ENCODE measurements around the gene CAPN10. TPM values are rescaled to one million over a fixed set of nuclear protein-coding genes. Genes with fewer than 3 reads are reported as not detected.

The CAPN10 gene
- total RNA-seq, 1 experiment from 2014 or later = 15.4 TPM

DNA sequence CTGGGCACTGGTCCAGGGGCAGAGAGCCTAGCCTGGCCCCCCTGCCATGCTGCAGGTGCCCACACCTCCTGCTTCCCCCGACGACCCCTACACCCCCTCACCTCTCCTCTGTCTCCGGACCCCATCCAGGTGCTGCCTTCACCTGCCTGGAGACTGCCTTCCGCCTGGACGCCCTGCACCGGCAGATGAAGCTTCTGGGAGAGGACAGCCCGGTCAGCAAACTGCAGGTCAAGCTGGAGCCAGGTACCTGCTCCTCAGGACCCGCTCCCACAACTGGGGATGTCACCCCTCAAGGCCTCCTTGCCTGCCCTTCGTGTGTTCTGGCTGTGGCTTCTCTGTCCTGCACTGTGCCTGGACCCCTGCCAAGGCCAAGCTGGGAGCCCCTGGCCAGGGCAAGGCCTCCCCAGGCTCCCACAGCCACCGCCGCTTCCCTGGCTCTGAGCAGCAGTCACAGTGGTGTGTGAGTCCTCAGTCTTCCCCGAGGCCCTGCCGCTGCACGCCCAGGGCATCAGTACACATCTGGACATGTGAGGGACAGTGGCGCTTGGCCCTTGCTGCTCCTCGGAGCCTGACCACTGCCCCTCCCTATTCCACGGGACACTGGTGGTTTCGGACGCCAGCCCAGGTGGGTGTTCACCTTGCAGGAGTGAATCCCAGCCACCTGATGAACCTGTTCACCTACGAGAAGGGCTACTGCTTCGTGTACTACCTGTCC is 12.0 kb upstream of the CAPN10 start:
- no peak for DNase-seq (ENCODE audit: low spot score)

DNA sequence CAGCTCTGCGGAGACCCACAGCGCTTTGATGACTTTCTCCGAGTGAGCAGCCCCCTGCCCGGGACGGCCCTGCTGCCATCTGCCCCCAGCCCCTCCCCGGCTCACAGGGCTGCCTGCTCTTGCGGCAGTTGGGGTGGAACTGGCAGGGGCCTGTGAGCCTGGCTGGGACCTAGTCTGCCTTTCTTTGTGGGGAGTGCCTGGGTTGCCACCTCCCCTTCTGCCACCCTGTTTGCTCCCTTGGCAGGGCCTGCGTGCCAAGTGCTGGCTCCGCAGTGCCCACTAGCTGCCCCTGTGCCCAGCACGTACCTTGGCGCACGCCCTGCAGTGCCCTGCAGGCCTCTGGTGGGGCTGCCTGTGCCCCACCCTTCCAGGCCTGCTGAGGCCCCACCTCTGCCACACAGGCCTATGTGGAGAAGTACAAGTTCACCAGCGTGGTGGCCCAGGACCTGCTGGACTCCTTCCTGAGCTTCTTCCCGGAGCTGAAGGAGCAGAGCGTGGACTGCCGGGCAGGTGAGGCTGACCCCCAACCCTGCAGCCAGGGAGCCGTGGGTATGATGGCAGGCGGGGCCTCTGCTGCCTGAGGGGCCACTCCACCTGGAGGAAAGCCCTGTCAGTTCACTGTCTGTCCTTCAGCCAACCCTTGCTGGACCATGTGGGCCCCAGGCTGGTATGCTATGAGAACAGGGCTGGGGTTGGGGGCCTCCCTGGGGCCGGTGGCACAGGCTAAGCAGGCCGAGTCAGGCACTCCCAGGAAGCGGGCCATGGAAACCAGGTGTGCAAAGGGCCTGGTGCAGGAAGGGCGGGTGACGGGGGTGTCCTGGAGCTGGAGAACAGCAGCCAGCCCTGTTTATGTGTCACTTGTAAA is 11.2 kb upstream of the CAPN10 start:
- no peak for DNase-seq (ENCODE audit: low spot score)

DNA sequence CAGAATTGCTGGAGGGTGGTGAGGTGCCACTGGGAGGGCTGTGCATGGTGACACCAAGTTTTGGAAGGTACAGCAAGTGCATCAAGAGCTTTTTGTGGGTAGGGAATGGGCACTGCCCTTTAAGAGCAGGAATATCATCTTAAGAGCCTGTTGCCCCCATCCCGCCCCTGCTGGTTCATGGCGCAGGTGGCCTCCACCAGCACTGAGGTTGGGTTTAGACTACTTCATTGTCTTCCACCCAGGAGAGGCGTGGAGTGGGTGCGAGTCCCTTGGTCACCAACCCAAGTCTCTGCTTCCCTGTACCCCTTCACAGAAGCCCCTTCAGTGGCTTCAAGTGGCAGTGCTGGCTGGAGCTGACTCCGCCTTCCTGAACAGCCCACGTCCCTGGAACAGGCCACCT is 10.5 kb upstream of the CAPN10 start:
- no peak for DNase-seq (ENCODE audit: low spot score)

DNA sequence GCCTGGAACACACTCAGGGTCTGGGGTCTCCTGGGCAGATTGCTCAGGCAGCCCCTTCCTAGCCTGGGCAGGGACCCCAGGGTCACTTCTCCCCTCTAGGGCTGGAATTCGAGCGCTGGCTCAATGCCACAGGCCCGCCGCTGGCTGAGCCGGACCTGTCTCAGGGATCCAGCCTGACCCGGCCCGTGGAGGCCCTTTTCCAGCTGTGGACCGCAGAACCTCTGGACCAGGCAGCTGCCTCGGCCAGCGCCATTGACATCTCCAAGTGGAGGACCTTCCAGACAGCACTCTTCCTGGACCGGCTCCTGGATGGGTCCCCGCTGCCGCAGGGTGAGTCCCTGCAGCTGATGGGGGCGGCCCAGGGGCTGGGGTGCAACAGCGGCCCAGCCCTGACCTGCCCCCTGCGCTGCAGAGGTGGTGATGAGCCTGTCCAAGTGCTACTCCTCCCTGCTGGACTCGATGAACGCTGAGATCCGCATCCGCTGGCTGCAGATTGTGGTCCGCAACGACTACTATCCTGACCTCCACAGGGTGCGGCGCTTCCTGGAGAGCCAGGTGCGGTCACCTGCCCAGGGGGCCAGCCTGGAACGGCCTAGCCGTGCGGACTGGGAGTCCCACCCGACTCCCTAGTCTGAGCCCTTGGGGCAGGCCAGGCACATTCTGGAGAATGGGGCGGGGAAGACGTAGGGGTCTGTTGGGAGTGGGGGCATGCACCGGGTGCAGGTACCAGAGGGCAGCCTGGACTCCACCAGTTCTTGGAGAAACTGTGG is 9.9 kb upstream of the CAPN10 start:
- DNase-seq (ENCODE audit: low spot score) = no peak

DNA sequence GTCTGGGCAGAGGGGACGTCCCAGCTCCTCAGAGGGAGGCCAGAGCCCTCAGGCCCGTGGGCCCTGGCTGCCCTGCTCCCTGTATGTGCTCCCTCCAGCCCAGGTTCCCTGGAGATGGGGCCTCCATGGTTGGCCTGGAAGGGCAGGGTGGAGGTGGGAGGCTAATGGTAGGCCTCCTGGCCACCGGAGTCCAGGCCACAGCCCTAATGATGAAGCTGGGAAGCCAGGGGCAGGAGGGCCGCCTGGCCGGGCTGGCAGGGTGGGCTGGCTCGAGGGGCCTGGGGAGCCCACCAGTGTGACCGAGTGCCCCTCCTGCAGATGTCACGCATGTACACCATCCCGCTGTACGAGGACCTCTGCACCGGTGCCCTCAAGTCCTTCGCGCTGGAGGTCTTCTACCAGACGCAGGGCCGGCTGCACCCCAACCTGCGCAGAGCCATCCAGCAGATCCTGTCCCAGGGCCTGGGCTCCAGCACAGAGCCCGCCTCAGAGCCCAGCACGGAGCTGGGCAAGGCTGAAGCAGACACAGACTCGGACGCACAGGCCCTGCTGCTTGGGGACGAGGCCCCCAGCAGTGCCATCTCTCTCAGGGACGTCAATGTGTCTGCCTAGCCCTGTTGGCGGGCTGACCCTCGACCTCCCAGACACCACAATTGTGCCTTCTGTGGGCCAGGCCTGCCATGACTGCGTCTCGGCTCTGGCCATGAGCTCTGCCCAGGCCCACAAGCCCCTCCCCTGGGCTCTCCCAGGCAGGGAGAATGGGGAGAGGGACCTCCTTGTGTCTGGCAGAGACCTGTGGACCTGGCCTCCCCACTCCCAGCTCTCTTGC is 9.0 kb upstream of the CAPN10 start:
- no peak for DNase-seq (ENCODE audit: low spot score)

DNA sequence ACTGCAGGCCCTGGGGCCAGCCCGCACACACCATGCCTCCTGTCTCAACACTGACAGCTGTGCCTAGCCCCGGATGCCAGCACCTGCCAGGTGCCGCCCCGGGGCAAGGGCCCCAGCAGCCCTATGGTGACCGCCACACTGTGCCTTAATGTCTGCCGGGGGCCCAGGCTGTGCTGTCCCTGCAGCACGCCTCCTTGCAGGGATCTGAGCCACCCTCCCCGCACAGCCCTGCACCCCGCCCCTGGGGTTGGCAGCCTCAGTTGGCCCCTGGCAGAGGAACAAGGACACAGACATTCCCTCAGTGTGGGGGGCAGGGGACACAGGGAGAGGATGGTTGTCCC is 8.5 kb upstream of the CAPN10 start:
- no peak for DNase-seq (ENCODE audit: low spot score)

DNA sequence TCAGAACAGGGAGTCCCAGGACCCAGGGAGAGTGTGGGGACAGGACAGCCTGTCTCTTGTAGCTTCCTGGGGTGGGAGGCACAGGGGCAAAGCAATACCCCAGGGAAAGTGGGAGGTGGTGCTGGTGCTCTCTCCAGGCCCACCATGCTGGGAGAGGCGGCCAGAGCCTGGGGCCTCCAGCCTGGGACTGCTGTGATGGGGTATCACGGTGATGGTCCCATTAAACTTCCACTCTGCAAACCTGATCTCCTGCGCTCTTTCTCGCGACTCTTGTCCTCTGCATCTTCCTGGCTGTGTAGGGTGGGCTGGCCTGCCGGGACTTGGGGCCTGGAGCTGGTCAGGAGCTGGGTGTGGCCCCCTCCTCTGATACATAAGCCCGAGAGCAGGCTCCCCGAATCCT is 8.0 kb upstream of the CAPN10 start:
- DNase-seq (ENCODE audit: low spot score) = no peak

DNA sequence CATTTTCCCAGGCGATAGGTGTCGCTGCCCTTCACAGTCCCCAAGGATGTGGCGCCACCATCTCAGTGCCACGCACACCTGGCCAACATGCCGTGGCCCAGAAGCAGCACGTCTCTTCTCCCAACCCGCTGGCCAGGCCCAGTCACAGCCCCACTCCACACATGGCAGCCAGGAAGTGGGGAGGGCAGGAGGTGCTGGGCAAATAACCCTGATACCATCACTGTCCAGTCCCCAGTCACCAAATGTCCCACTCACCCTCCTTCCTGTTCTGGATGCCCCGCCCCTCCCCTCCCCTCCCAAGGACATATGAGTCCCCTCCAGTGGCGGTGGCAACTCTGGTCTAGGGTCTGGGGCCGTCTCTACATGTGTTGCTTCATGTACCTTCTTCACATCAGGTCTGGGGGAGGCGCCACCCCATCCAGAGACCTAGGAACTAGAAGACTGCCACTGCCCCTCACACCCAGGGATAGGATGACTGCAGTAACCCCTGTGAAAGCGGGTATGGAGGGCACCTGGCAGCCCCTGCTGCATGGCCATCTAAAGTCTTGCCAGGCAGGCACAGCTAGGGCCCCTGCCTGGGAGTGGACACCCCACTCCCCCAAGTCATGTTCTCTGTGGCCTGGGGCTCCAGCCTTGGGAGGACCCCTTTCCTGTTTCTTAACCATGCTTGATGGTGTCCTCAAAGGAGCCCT is 7.3 kb upstream of the CAPN10 start:
- no peak for DNase-seq (ENCODE audit: low spot score)

DNA sequence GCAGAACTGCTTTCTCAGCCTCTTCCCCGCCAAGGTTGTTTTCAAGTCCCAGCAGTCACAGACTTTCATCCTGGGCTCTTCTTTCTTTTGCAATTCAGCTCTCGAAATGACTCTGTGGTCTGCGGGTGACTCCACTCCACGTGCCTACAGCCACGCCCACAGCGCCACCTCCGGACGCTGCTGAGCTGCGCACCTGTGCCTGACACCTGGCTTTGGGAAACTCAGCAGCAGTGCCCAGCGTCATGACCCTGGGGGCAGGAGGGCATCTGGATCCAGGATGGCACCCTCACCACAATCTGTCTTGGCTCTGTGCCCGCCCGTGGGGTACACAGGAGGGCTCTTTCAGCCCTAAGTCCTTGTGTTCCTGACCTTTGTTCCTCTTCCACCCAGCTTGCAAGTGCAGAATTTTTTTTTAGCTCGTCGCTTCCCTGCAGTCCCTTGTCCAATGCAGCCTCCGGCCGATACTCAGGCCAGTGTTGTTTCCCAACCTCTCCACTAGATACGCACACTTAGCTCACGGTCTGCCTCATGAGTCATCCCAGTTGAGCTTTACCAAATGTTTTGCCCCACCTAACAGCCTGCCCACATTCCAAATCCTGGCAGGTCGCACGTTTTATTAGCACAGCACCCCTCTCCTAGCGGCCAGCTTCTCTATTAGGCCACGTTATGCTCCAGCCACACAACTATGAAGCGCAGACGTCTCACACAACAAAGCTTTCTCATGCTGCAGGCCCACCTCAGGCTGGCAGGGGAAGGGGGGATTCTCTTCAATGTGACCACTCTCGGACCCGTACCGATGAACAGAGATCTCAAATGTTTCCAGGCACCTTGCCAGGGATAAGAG is 6.5 kb upstream of the CAPN10 start:
- DNase-seq (ENCODE audit: low spot score) = peak; percentile 95

DNA sequence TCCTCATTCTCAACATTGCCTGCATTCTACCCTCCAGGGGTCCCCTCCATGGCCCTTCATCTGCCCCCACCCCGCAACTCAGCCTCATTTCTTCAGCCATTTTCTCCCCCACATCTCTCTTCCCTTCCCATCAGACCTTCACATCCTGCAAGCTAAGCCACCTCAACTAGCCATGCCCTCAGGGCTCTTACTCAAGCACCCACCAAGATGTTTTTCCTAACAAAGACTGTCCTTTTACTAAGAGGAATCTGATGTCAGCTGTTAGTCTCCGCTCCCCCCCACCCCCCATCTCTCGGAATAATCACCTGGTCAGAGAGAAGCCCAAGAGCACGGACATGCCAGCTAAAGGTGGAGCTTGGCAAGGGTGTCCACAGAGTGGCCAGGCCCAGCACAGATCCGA is 4.7 kb upstream of the CAPN10 start:
- DNase-seq (ENCODE audit: low spot score) = no peak

DNA sequence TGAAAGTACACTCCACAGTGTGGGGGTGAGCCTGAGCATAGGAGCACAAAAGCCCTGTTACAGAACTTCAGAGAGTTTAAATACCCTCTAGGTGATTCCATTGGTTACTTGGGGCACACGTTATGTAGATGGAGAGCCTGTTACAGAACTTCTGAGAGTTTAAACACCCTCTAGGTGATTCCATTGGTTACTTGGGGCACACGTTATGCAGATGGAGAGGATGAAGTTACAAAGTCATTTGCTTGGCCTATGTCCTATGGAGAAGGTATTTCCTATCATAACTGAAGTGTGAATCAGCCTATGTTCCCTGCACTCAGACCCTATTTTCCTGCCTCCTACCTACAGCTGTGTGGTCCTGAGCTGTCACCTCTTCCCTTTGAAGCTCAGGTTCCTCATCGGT is 3.8 kb upstream of the CAPN10 start:
- no peak for DNase-seq (ENCODE audit: low spot score)

DNA sequence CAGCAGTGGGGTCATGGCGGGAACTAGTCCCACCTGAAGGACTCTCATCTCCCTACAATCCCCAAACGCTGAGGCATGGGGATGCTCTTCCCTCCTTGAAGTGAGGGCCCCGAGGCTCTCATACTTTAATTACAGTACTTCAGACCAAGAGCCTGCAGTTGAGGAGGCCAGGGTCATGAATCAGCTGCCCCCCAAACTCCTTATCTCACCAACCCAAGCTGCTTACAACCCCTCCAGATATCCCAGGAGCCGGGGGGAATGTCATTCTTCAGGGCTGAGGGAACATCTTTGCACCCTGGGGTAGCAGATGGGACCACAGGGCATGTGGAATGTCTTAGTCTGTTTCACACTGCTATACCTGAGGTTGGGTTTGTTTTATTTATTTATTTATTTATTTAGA is 2.8 kb upstream of the CAPN10 start:
- no peak for DNase-seq (ENCODE audit: low spot score)

DNA sequence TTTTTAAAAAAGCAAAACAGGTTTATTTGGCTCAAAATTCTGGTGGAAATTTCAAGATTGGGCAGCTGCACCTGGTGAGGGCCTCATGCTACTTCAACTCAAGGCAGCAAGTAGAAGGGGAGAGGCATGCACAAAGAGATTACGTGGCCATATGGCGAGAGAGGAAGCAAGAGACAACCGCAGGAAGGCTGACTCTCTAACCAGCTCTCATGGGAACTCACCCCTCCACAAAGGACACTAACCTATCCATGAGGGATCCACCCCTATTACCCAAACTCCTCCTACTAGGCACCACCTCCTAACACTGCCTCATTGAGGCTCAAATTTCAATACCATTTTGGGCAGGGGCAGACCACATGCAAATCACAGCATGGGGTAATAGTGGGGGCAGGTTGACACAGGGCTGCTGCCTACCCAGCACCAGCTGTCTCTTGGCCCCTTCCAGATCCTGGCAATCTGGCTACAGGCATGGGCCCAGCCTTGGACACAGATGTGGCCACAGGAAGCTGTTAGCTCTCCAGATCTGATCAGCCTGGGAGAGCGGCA is 2.0 kb upstream of the CAPN10 start:
- DNase-seq (ENCODE audit: low spot score) = no peak

DNA sequence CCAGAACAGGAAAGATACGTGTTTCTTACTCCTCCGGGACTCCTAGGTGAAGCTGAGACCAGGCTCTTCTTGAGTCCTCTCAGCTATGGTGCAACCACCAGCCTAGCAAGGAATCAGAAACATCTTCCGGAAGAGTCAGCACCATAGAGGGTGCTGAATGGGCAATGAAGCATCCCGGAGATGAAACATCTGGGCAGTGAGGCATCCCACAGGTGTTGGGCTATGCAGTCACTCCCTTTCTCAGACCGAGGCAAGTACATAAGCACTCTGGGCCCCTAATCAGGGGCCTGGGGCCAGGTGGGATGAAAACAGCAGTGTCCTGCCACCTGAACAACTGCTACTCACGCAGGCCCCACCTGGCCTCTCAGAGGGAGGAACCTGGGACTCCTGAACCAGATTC is 1.4 kb upstream of the CAPN10 start:
- DNase-seq (ENCODE audit: low spot score) = no peak

DNA sequence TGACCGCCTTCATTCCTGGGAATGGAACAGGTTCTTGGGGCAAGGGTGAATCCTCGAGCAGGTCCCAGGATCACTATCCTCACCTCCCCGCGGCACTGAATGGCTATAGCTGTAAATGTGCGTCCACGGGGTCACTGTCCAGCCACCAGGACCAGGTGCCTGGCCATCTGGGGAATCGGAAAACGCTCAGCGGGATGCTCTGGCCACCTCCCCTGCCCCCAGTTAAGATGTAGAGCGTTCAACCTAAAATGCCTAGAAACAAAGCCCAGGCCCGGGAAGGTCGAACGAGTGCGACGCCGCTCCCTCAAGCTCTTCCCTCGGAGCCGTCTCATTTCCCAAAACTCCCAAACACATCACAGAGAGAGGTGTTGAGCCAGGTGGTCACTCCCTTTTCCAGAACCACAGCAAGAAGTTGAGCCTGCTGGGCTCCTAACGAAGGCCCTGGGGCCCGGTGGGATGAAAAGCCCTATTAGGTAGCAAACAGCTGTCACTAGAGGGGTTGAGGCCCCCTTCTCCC is 795 bp upstream of the CAPN10 start:
- no peak for DNase-seq (ENCODE audit: low spot score)

DNA sequence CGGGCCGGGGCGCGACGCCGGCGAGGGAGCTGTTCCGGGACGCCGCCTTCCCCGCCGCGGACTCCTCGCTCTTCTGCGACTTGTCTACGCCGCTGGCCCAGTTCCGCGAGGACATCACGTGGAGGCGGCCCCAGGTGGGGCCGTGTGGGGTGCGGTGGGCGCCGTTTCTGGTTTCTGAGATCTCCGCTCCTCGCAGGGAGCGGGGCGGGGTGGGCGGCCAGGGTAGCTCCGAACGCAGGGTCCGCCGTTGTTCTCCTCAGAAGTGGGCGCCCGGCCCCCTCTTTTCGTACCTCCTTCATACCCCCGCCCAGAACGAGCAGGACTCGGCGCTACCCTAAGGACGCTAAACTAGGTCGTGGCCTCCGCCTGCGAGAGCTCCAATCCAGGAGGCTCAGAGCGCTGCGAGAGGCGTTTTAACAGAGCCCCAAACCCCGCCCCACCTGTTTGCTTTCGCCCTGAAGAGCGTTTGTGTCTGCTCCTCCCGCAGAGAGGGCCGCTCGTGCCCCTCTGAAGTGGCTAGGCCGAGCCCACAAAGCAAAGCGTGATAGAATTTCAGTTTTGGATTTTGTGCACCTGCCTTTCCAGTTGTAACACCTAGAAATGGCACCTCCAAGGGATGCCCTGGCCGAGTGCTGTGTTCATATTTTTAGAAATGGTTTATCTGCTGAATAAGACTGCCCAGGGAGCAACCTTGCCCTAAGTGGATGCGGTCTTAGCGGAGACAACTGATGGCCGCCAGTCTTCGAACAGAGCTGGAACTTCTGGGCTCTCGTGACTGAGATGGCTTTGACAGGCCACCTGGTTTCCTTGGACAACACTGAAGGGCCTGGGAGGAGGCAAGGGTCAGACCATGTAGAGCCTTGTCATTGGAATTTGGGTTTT is 626 bp downstream of the CAPN10 start:
- no peak for DNase-seq (ENCODE audit: low spot score)

DNA sequence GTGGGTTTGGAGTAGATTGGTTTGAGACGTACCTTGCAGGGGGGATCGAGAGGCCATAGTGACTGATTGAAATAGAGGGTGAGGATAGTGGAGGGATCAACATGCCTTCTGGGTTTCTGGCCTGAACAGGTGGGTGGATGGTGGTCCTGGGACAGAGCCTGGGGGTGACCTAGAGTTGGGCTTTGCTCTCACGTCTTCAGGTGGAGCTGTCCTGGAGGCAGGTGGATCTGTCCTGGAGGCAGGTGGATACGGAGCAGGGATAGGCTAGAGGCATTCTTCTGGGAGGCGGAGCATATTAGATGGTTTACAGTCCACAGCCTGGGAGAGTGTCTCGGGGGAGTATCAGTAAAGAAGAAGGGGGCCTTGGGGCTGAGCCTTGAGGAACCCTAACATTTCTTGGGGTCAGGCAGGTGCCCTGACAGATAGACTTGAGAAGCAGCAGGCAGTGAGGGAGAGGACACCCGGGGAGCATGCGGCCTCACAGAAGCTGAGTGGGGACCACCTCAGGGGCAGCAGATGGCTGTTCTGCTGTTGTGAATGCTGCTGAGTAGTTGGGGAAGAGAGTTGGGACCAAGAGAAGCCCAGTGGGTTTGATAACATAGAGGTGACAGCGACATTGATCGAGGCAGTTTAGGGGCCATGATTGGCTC is 1.6 kb downstream of the CAPN10 start:
- DNase-seq (ENCODE audit: low spot score) = no peak

DNA sequence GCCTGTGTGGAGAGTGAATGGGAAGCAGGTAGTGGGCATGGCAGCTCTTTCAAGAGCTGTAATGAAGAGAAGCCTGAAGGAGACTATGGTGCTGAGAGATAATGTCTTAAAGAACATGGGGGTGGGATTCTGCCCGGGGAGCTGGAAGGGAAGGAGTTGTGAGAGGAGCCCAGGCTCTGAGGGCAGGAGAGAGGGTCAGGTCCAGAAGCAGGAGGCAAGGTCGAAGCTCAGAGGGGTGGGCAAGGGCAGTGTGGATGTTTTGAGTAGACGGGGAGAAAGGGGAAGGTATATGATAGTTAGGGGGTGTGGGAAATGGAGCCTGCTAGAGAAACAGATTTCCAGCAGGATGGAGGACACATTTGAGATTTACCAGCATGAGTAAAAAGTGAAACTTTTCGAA is 2.1 kb downstream of the CAPN10 start:
- DNase-seq (ENCODE audit: low spot score) = no peak
